Choroid plexus epithelial cell (primary cell): Measurements from ENCODE around the gene ZSWIM9.
"Not testable (repeated sequence)": the region's sequence is repeated elsewhere in the genome, so short reads cannot be mapped to it uniquely, and the experiment has no call there.

Source experiments
- DNase-seq: peaks from one replicate; pipeline ENCODE4 v3.0.0-alpha.2; 2010; ENCODE audit warnings: low read depth
- H3K4me3 ChIP-seq: 2 replicates; pipeline ENCODE4 v1.5.1; 2011; ENCODE audit warnings: low read depth, mild to moderate bottlenecking, control low read depth, low read length, moderate library complexity
- CTCF ChIP-seq: conservative IDR thresholded peaks from 2 replicates; pipeline ENCODE4 v1.5.1; 2011; ENCODE audit warnings: low read depth, mild to moderate bottlenecking, control low read depth, inconsistent platforms, low read length, moderate library complexity

ZSWIM9 gene

GRCh38 chr19:48239120-48239519, 68.6 kb downstream of the ZSWIM9 start:
- no peak overlapping the region for H3K4me3 ChIP-seq
- TF ChIP-seq CTCF = no peak
- no peak for DNase-seq

GRCh38 chr19:48239582-48240141, 69.2 kb downstream of the ZSWIM9 start:
- no peak for TF ChIP-seq CTCF
- H3K4me3 ChIP-seq = no peak overlapping the region
- DNase-seq = peak; percentile 28

DNA sequence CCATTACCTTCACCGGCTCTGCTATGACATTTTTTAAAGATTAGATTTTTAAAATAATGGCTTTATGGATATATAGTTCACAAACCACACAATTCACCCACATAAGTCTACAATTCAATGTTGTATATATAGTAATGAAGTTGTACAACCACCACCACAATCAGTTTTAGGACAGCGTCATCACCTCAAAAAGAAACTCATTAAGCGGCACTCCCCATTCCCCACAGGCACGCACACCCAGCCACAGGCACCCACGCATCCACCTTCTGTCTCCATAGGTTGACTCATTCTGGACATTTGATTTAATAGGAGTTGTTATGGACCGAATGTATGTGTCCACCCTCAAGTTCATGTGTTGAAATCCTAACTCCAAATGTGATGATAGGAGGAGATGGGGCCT, 71.3 kb downstream of the ZSWIM9 start:
- H3K4me3 ChIP-seq, DNase-seq: not testable (repeated sequence)

DNA sequence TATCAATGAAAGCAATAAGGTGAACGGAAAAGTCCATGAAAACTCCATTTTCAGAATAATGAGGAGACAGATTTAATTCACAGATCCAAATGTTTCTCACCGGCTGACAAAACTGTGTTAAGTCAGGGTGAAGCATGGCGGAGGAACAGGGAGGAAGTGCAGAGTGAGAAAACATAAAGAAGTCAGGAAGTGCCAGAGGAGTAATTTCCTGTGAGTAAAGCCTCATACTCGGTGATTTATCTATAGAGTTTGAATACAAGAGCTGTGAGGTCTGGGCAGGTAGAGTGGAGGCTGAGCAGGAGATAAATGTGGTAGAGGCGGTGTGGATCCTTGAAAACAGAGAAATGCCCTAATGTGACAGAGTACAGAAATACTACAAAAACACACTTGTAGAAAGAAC, 73.8 kb downstream of the ZSWIM9 start:
- DNase-seq = peak; percentile 25
- no peak for TF ChIP-seq CTCF
- no peak overlapping the region for H3K4me3 ChIP-seq

DNA sequence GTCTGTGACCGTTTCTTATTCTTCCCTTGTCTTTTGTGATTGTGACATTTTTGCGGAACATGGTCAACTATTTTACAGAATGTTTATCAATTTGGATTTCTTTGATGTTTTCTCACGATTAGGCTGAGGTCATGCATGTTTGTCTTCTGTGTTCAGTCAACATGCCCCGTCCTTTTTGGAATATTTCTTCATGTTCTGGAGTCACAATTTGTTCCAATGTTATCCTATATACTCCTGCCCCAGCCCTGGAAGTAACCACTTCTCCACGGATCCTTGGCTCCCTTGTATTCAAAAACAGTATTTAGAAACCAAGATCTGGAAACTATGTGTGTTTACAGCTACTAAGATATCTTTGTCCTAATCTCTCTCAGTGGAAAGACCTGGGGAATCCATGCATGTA, 75.6 kb downstream of the ZSWIM9 start:
- TF ChIP-seq CTCF = no peak
- DNase-seq = no peak
- no peak overlapping the region for H3K4me3 ChIP-seq

DNA sequence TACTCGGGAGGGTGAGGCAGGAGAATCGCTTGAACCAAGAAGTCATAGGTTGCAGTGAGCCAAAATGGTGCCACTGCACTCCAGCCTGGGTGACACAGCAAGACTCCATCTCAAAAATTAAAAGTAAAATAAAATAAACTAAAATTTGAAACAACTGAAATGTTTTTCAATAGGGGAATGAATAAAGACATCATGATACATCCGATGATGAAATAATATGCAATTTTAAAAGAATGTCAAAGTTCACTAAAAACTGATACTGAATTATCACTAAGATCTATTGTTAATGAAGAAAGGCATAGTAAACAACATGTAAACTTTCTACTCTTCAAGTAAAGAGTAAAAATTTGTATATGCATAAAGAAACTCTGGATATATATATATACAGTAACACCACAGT, 76.7 kb downstream of the ZSWIM9 start:
- H3K4me3 ChIP-seq = no peak overlapping the region
- no peak for DNase-seq
- TF ChIP-seq CTCF = no peak
